KMS-11 (cell line): Measurements from ENCODE around the gene GLTP.

ENCODE experiments used
- H2AFZ ChIP-seq: fragments of 200-600 bp; sonication (generic); 2 replicates; pipeline ENCODE4 v1.6.1; 2016; ENCODE audit warnings: antibody characterized with exemption, mixed run types, low read depth
- H3K27ac ChIP-seq: fragments of 200-600 bp; sonication (generic); 2 replicates; pipeline ENCODE4 v1.6.1; 2016; ENCODE audit warnings: mild to moderate bottlenecking, mixed run types
- H3K27me3 ChIP-seq: fragments of 200-600 bp; sonication (generic); 2 replicates; pipeline ENCODE4 v1.6.1; 2017; ENCODE audit warnings: mild to moderate bottlenecking, low read depth, mixed run types, moderate library complexity; ENCODE audit not compliant: insufficient read depth
- H3K36me3 ChIP-seq: fragments of 200-600 bp; sonication (generic); 2 replicates; pipeline ENCODE4 v1.6.1; 2017; ENCODE audit warnings: mild to moderate bottlenecking, mixed run types; ENCODE audit not compliant: insufficient read depth
- H3K4me1 ChIP-seq: fragments of 200-600 bp; sonication (generic); 2 replicates; pipeline ENCODE4 v1.6.1; 2016; ENCODE audit warnings: mild to moderate bottlenecking, low read depth, mixed run types; ENCODE audit not compliant: poor library complexity, severe bottlenecking
- H3K4me2 ChIP-seq: fragments of 200-600 bp; sonication (generic); 2 replicates; pipeline ENCODE4 v1.7.0; 2016; ENCODE audit warnings: mild to moderate bottlenecking, mixed run types
- H3K4me3 ChIP-seq: fragments of 200-600 bp; sonication (generic); IDR thresholded peaks from 2 replicates; pipeline ENCODE4 v1.6.1; 2017; ENCODE audit warnings: low read depth, low read length, mixed read lengths; ENCODE audit not compliant: insufficient read depth
- H3K79me2 ChIP-seq: fragments of 200-600 bp; sonication (generic); 2 replicates; pipeline ENCODE4 v1.6.1; 2016; ENCODE audit warnings: low read depth, mixed run types; ENCODE audit not compliant: insufficient read depth
- H3K9ac ChIP-seq: fragments of 200-600 bp; sonication (generic); 2 replicates; pipeline ENCODE4 v1.6.1; 2016; ENCODE audit warnings: mild to moderate bottlenecking, mixed run types
- H4K20me1 ChIP-seq: fragments of 200-600 bp; sonication (generic); 2 replicates; pipeline ENCODE4 v1.6.1; 2016; ENCODE audit warnings: mild to moderate bottlenecking, mixed run types; ENCODE audit not compliant: insufficient read depth
- CTCF ChIP-seq: fragments of 200-600 bp; sonication (generic); conservative IDR thresholded peaks from 2 replicates; pipeline ENCODE4 v1.6.1; 2017; ENCODE audit warnings: low read depth, mild to moderate bottlenecking, antibody characterized with exemption, low read length, moderate library complexity, mixed read lengths

Gene GLTP

GRCh38 chr12:109813810-109814416 is 66.4 kb downstream of the GLTP start:
- Histone ChIP-seq H3K4me2 (no peak overlapping the region), H3K27ac (no peak overlapping the region), H3K36me3 (no peaks in the 10 kb centered on the region), H3K4me3 (no peak overlapping the region), H4K20me1 (no peaks in the 10 kb centered on the region), H3K9ac (no peak overlapping the region), H3K79me2 (no peaks in the 10 kb centered on the region), H2AFZ (no peak overlapping the region), H3K27me3 (no peaks in the 10 kb centered on the region), H3K4me1 (no peaks in the 10 kb centered on the region)
- TF ChIP-seq CTCF: no peak

DNA sequence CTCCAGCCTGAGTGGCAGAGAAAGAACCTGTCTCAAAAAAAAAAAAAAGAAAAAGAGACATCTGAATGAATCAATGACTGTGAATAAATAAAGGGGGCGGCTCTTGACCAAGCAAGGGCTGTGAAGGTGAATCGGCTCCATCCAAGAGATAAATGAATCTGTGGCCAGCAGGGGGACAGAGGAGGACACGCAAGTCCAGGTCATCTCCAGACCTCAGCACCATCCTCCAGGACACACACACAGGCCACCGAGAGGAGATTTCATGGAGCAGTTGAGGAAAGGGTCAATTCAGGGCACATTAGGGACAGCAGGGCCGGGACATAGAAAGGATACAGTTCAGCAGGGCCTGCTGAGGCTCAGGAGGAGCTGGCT is 68.7 kb downstream of the GLTP start:
- Histone ChIP-seq H3K27me3 (no peaks in the 10 kb centered on the region), H3K4me1 (no peaks in the 10 kb centered on the region), H2AFZ (no peak overlapping the region), H3K4me3 (no peak overlapping the region), H3K79me2 (no peaks in the 10 kb centered on the region), H4K20me1 (no peaks in the 10 kb centered on the region), H3K9ac (no peak overlapping the region), H3K27ac (no peak overlapping the region), H3K36me3 (no peaks in the 10 kb centered on the region), H3K4me2 (no peak overlapping the region)
- TF ChIP-seq CTCF: no peak

- Histone ChIP-seq H3K36me3 (no peaks in the 10 kb centered on the region), H2AFZ (no peak overlapping the region), H3K4me3 (no peak overlapping the region), H3K27me3 (no peaks in the 10 kb centered on the region), H3K4me2 (no peak overlapping the region), H3K27ac (no peak overlapping the region), H3K4me1 (no peaks in the 10 kb centered on the region), H3K79me2 (no peaks in the 10 kb centered on the region), H3K9ac (no peak overlapping the region), H4K20me1 (no peaks in the 10 kb centered on the region)
- no peak for TF ChIP-seq CTCF
Measured at GRCh38 chr12:109810954-109811623, 69.3 kb downstream of the GLTP start.

GRCh38 chr12:109808876-109809646 is 71.3 kb downstream of the GLTP start:
- H3K79me2 ChIP-seq: no peaks in the 10 kb centered on the region
- H3K4me1 ChIP-seq: no peaks in the 10 kb centered on the region
- no peak overlapping the region for H3K9ac ChIP-seq
- H3K36me3 ChIP-seq: no peaks in the 10 kb centered on the region
- H3K4me2 ChIP-seq: no peak overlapping the region
- no peak overlapping the region for H3K4me3 ChIP-seq
- no peak for TF ChIP-seq CTCF
- H2AFZ ChIP-seq: no peak overlapping the region
- no peaks in the 10 kb centered on the region for H3K27me3 ChIP-seq
- H3K27ac ChIP-seq: no peak overlapping the region
- H4K20me1 ChIP-seq: no peaks in the 10 kb centered on the region
